HG02759 (cell line): ENCODE data around the gene RAI14.
"Not testable (repeated sequence)": the region's sequence is repeated elsewhere in the genome, so short reads cannot be mapped to it uniquely, and the experiment has no call there.

Experiments
- ATAC-seq: cut with Tn5 transposase; IDR thresholded peaks from one replicate; pipeline ENCODE4 v1.9.1; 2021; ENCODE audit warnings: mild to moderate bottlenecking, moderate library complexity; ENCODE audit not compliant: unreplicated experiment

RAI14 gene

GRCh38 chr5:34758514-34758913 is 102.4 kb downstream of the RAI14 start:
- no peak for ATAC-seq

GRCh38 chr5:34759213-34759612 is 103.1 kb downstream of the RAI14 start:
- ATAC-seq: not testable (repeated sequence)

GRCh38 chr5:34765662-34766061 is 109.5 kb downstream of the RAI14 start:
- no peak for ATAC-seq

- no peak for ATAC-seq
Measured at GRCh38 chr5:34767180-34767579, 111.1 kb downstream of the RAI14 start.

- no peak for ATAC-seq
Measured at GRCh38 chr5:34770486-34770885, 114.4 kb downstream of the RAI14 start.

GRCh38 chr5:34771076-34771475 is 114.9 kb downstream of the RAI14 start:
- no peak for ATAC-seq

- no peak for ATAC-seq
Measured at GRCh38 chr5:34772267-34773098, 116.4 kb downstream of the RAI14 start.

- no peak for ATAC-seq
Measured at GRCh38 chr5:34774139-34774538, 118.0 kb downstream of the RAI14 start.

- not testable (repeated sequence) for ATAC-seq
Measured at GRCh38 chr5:34774678-34775077, 118.5 kb downstream of the RAI14 start.

GRCh38 chr5:34775886-34776285 is 119.8 kb downstream of the RAI14 start:
- ATAC-seq: no peak

GRCh38 chr5:34778091-34778850 is 122.1 kb downstream of the RAI14 start:
- ATAC-seq: no peak

- not testable (repeated sequence) for ATAC-seq
Measured at GRCh38 chr5:34783892-34784291, 127.8 kb downstream of the RAI14 start.

- no peak for ATAC-seq
Measured at GRCh38 chr5:34787035-34787434, 130.9 kb downstream of the RAI14 start.

- no peak for ATAC-seq
Measured at GRCh38 chr5:34789021-34789531, 132.9 kb downstream of the RAI14 start.

- no peak for ATAC-seq
Measured at GRCh38 chr5:34789639-34790038, 133.5 kb downstream of the RAI14 start.

- no peak for ATAC-seq
Measured at GRCh38 chr5:34790069-34790468, 133.9 kb downstream of the RAI14 start.

GRCh38 chr5:34791761-34792244 is 135.7 kb downstream of the RAI14 start:
- no peak for ATAC-seq

- ATAC-seq: no peak
Measured at GRCh38 chr5:34802834-34803563, 146.9 kb downstream of the RAI14 start.

- ATAC-seq: no peak
Measured at GRCh38 chr5:34803974-34804732, 148.0 kb downstream of the RAI14 start.

GRCh38 chr5:34804913-34805312 is 148.8 kb downstream of the RAI14 start:
- no peak for ATAC-seq
